ENCODE data around the gene PPY.
"Not testable (repeated sequence)": the region's sequence is repeated elsewhere in the genome, so short reads cannot be mapped to it uniquely, and the experiment has no call there.

Gene PPY

GRCh38 chr17:43901861-43902589, 40.3 kb downstream of the PPY start:
- DNase-seq, result no peak

GRCh38 chr17:43900858-43901754, 41.2 kb downstream of the PPY start:
- DNase-seq, result no peak

GRCh38 chr17:43900183-43900857, 42.0 kb downstream of the PPY start:
- peak; percentile 37 to 49 for DNase-seq

DNA sequence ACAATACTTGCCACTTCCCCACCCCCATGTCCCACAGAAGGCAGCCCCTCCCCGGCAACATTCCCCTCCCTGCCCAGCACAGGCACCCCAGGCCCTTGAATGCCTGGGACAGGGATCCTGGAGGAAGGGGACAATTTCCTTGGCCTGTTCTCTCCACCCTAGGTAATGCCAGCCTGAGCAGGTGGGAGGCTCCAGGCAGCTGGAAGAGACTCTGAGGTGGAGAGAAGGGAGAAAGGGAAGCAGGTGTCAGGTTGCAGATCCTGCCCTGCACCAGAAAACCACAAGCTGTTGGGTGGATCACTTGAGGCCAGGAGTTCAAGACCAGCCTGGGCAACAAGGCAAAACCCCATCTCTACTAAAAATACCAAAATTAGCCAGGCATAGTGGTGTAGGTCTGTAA, 43.8 kb downstream of the PPY start:
- DNase-seq, result no peak

DNA sequence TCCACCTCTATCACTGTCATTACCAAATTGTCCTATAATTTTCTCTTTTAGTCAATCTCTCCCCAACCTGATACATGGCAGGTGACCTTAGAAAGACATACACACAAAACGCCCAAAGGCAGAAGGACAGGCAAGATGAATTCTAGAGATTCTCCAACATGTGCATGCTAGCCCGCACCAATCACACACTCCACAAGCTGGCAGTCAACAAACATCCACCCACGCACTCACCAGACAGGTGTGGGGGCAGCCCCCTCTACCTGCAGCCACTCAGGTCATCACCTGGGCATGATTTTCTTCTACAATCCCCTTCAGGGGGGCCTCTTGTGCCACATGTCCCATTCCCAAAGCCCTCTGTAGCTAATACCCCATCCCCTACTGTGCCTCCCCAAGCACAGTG, 44.4 kb downstream of the PPY start:
- DNase-seq, result no peak

DNA sequence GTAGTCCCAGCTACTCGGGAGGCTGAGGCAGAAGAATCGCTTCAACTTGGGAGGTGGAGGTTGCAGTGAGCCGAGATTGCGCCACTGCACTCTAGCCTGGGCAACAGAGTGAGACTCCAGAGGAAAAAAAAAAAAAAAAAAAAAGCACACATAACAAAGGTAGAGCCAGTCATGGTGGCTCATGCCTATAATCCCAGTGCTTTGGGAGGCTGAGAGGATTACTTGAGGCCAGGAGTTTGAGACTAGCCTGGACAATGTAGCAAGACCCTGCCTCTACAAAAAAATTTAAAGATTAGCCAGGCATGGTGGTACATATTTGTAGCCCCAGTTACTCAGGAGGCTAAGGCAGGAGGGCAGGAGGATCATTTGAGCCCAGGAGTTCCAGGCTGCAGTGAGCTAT, 47.8 kb downstream of the PPY start:
- not testable (repeated sequence) for DNase-seq

DNA sequence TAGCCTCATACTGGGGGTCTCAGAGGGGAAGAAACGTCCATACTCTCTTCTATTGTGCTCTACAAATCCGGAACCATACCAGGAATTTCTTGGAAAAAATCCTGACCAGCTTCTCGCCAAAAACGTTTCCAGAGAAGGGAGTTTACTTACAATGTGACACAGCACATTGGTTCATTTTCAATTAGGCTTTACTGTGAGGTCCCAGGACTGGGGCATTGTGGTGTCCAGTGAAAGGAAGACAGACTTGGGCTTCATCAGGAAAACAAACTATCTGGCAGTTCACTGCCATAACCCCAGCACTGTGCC, 49.7 kb downstream of the PPY start:
- no peak for DNase-seq

GRCh38 chr17:43891851-43892646, 50.2 kb downstream of the PPY start:
- DNase-seq, result no peak
